GM23338 (cell line): Measurements from ENCODE around the gene DBNL. TPM values are rescaled to one million over a fixed set of nuclear protein-coding genes. Genes with fewer than 3 reads are reported as not detected.

ENCODE experiments used
- ATAC-seq: fragments of 200-7000 bp; cut with Tn5 transposase; 3 replicates; pipeline ENCODE4 v1.9.1; 2020
- DNase-seq: peaks from one replicate; pipeline ENCODE4 v3.0.0-alpha.2; 2015; ENCODE audit warnings: low spot score
- H2AFZ ChIP-seq: fragments of 200-600 bp; sonication (generic); 2 replicates; pipeline ENCODE4 v1.8.0; 2016; ENCODE audit warnings: antibody characterized with exemption, mild to moderate bottlenecking, moderate library complexity
- H3F3A ChIP-seq: fragments of 200-600 bp; sonication (generic); replicated peaks from 2 replicates; pipeline ENCODE4 v1.8.0; 2017; ENCODE audit warnings: antibody characterized with exemption, mixed run types, low read depth
- H3K27ac ChIP-seq: fragments of 200-600 bp; sonication (generic); 2 replicates; pipeline ENCODE4 v1.6.1; 2016; ENCODE audit warnings: low read depth
- H3K27me3 ChIP-seq: fragments of 200-600 bp; sonication (generic); 2 replicates; pipeline ENCODE4 v1.8.0; 2016; ENCODE audit warnings: mild to moderate bottlenecking, mixed run types, moderate library complexity; ENCODE audit not compliant: insufficient read depth
- H3K36me3 ChIP-seq: fragments of 200-600 bp; sonication (generic); 2 replicates; pipeline ENCODE4 v1.8.0; 2016; ENCODE audit warnings: mild to moderate bottlenecking; ENCODE audit not compliant: insufficient read depth
- H3K4me1 ChIP-seq: fragments of 200-600 bp; sonication (generic); 2 replicates; pipeline ENCODE4 v1.8.0; 2016; ENCODE audit warnings: mild to moderate bottlenecking, moderate library complexity; ENCODE audit not compliant: insufficient read depth
- H3K4me2 ChIP-seq: fragments of 200-600 bp; sonication (generic); 2 replicates; pipeline ENCODE4 v1.7.1; 2017; ENCODE audit warnings: mixed run types
- H3K4me3 ChIP-seq: fragments of 200-600 bp; sonication (generic); 2 replicates; pipeline ENCODE4 v1.6.1; 2016; ENCODE audit warnings: mixed run types
- H3K79me2 ChIP-seq: fragments of 200-600 bp; sonication (generic); replicated peaks from 2 replicates; pipeline ENCODE4 v1.8.0; 2017; ENCODE audit warnings: mild to moderate bottlenecking; ENCODE audit not compliant: insufficient read depth
- H3K9me2 ChIP-seq: fragments of 200-600 bp; sonication (generic); 2 replicates; pipeline ENCODE4 v1.8.0; 2017; ENCODE audit not compliant: insufficient read depth
- H4K20me1 ChIP-seq: fragments of 200-600 bp; sonication (generic); replicated peaks from 2 replicates; pipeline ENCODE4 v1.8.0; 2017; ENCODE audit warnings: mild to moderate bottlenecking; ENCODE audit not compliant: insufficient read depth
- H3K27ac Mint-ChIP-seq: 2 replicates; pipeline ENCODE4 v1.8.0; 2020; ENCODE audit warnings: inconsistent platforms, mild to moderate bottlenecking, moderate library complexity, mixed read lengths
- H3K27me3 Mint-ChIP-seq: 3 replicates; pipeline ENCODE4 v1.8.0; 2022; ENCODE audit warnings: low read depth, mild to moderate bottlenecking, moderate library complexity, mixed read lengths, inconsistent platforms; ENCODE audit not compliant: insufficient read depth, poor library complexity
- H3K36me3 Mint-ChIP-seq: 3 replicates; pipeline ENCODE4 v1.8.0; 2021; ENCODE audit warnings: low read depth, mild to moderate bottlenecking, inconsistent platforms, moderate library complexity, mixed read lengths
- H3K4me1 Mint-ChIP-seq: 3 replicates; pipeline ENCODE4 v1.8.0; 2020; ENCODE audit warnings: mild to moderate bottlenecking, inconsistent platforms, mixed read lengths
- H3K4me3 Mint-ChIP-seq: 3 replicates; pipeline ENCODE4 v1.8.0; 2021; ENCODE audit warnings: moderate library complexity, mild to moderate bottlenecking, inconsistent platforms, mixed read lengths
- H3K9me3 Mint-ChIP-seq: 3 replicates; pipeline ENCODE4 v1.8.0; 2020; ENCODE audit warnings: moderate library complexity, mild to moderate bottlenecking, inconsistent platforms, mixed read lengths
- CREB1 ChIP-seq: fragments of 250-450 bp; sonication (Bioruptor Pico); IDR thresholded peaks from 2 replicates; pipeline ENCODE4 v1.5.0; 2020; ENCODE audit warnings: low read depth, mild to moderate bottlenecking, moderate library complexity
- EZH2 ChIP-seq: fragments of 200-600 bp; sonication (generic); IDR thresholded peaks from one replicate; pipeline ENCODE4 v1.8.0; 2017; ENCODE audit warnings: antibody characterized with exemption, mild to moderate bottlenecking, low read depth; ENCODE audit not compliant: unreplicated experiment
- EZH2phosphoT487 ChIP-seq: fragments of 200-600 bp; sonication (generic); IDR thresholded peaks from one replicate; pipeline ENCODE4 v1.8.1; 2018; ENCODE audit warnings: antibody characterized with exemption; ENCODE audit not compliant: unreplicated experiment
- JUNB ChIP-seq: IDR thresholded peaks from one replicate; pipeline ENCODE4 v1.6.1; 2016; ENCODE audit warnings: antibody characterized with exemption; ENCODE audit not compliant: unreplicated experiment
- NANOG ChIP-seq: IDR thresholded peaks from 2 replicates; pipeline ENCODE4 v1.6.1; 2016; ENCODE audit warnings: antibody characterized with exemption, borderline replicate concordance
- POLR2AphosphoS5 ChIP-seq: IDR thresholded peaks from 2 replicates; pipeline ENCODE4 v1.6.1; 2016; ENCODE audit warnings: antibody characterized with exemption, low read depth
- STAT1 ChIP-seq: IDR thresholded peaks from one replicate; pipeline ENCODE4 v1.6.1; 2016; ENCODE audit warnings: antibody characterized with exemption; ENCODE audit not compliant: unreplicated experiment
- ZNF114 ChIP-seq: fragments of 250-450 bp; sonication (Bioruptor Pico); IDR thresholded peaks from 2 replicates; pipeline ENCODE4 v1.5.0; 2020; ENCODE audit warnings: mild to moderate bottlenecking, moderate library complexity
- polyA plus RNA-seq: library from polyadenylated mRNA; unstranded; fragments of >200 nt; fragmentation: Nextera tagmentation; extraction: Ambion mirVana; gene quantifications from 2 replicates; pipeline ENCODE4 v1.2.1, GENCODE V29; 2016
- total RNA-seq: library from RNA; depleted of rRNA; stranded (reverse); fragments of >200 nt; shearing (Covaris generic); gene quantifications from 2 replicates; pipeline ENCODE4 v1.2.3, GENCODE V29; 2014
- TF ChIP-seq, protein P1 (sequence below), 2 experiments: fragments of 200-600 bp in 1 of 2; sonication (generic) in 1 of 2; conservative IDR thresholded peaks; 2 replicates each; pipeline versions ENCODE4 v1.5.1 to v1.6.1; 2016 to 2017; ENCODE audit warnings: antibody characterized with exemption in 2 of 2, low read depth in 2 of 2, mild to moderate bottlenecking in 2 of 2, moderate library complexity in 1 of 2
- TF ChIP-seq, protein P2 (sequence below): IDR thresholded peaks from one replicate; pipeline ENCODE4 v1.6.1; 2018; ENCODE audit warnings: antibody characterized with exemption; ENCODE audit not compliant: unreplicated experiment
- TF ChIP-seq, protein P3 (sequence below): fragments of 250-450 bp; sonication (Bioruptor Pico); IDR thresholded peaks from 2 replicates; pipeline ENCODE4 v1.5.0; 2020; ENCODE audit warnings: mild to moderate bottlenecking, moderate library complexity
- TF ChIP-seq, protein P4 (sequence below): IDR thresholded peaks from 2 replicates; pipeline ENCODE4 v1.6.1; 2016; ENCODE audit warnings: antibody characterized with exemption

The DBNL gene
- total and polyA plus RNA-seq, 2 experiments from 2014 or later, result 18.1 to 49.4 TPM

DNA sequence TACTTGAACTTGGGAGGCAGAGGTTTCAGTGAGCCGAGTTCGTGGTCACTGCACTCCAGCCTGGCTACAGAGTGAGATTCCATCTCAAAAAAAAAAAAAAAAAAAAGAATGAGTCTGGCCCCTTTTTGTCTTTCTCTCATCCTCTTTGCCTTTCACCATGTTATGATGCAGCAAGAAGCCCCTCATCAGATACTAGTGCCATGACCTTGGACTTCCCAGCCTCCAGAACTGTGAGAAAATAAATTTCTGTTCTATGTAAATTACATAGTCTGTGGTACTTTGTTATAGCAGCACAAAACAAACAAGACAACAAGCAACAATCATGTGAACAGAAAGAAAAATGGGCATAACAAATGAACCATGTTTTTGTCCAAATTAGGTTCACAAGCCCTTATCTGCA lies 2.3 kb upstream of the DBNL start:
- no peak overlapping the region for H2AFZ ChIP-seq
- no peak overlapping the region for H3K27ac ChIP-seq
- TF ChIP-seq, protein P1, sequence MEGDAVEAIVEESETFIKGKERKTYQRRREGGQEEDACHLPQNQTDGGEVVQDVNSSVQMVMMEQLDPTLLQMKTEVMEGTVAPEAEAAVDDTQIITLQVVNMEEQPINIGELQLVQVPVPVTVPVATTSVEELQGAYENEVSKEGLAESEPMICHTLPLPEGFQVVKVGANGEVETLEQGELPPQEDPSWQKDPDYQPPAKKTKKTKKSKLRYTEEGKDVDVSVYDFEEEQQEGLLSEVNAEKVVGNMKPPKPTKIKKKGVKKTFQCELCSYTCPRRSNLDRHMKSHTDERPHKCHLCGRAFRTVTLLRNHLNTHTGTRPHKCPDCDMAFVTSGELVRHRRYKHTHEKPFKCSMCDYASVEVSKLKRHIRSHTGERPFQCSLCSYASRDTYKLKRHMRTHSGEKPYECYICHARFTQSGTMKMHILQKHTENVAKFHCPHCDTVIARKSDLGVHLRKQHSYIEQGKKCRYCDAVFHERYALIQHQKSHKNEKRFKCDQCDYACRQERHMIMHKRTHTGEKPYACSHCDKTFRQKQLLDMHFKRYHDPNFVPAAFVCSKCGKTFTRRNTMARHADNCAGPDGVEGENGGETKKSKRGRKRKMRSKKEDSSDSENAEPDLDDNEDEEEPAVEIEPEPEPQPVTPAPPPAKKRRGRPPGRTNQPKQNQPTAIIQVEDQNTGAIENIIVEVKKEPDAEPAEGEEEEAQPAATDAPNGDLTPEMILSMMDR (conservative IDR thresholded peaks at IDR 0.05; ENCODE audit: low read depth in 2 of 2), result no peak
- no peak for TF ChIP-seq EZH2phosphoT487
- TF ChIP-seq EZH2, result no peak
- no peak for TF ChIP-seq NANOG
- TF ChIP-seq, protein P2, sequence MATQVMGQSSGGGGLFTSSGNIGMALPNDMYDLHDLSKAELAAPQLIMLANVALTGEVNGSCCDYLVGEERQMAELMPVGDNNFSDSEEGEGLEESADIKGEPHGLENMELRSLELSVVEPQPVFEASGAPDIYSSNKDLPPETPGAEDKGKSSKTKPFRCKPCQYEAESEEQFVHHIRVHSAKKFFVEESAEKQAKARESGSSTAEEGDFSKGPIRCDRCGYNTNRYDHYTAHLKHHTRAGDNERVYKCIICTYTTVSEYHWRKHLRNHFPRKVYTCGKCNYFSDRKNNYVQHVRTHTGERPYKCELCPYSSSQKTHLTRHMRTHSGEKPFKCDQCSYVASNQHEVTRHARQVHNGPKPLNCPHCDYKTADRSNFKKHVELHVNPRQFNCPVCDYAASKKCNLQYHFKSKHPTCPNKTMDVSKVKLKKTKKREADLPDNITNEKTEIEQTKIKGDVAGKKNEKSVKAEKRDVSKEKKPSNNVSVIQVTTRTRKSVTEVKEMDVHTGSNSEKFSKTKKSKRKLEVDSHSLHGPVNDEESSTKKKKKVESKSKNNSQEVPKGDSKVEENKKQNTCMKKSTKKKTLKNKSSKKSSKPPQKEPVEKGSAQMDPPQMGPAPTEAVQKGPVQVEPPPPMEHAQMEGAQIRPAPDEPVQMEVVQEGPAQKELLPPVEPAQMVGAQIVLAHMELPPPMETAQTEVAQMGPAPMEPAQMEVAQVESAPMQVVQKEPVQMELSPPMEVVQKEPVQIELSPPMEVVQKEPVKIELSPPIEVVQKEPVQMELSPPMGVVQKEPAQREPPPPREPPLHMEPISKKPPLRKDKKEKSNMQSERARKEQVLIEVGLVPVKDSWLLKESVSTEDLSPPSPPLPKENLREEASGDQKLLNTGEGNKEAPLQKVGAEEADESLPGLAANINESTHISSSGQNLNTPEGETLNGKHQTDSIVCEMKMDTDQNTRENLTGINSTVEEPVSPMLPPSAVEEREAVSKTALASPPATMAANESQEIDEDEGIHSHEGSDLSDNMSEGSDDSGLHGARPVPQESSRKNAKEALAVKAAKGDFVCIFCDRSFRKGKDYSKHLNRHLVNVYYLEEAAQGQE, result no peak
- no peak for TF ChIP-seq JUNB
- no peak for TF ChIP-seq ZNF114 (CRISPR knock-in tag)
- TF ChIP-seq, protein P3, sequence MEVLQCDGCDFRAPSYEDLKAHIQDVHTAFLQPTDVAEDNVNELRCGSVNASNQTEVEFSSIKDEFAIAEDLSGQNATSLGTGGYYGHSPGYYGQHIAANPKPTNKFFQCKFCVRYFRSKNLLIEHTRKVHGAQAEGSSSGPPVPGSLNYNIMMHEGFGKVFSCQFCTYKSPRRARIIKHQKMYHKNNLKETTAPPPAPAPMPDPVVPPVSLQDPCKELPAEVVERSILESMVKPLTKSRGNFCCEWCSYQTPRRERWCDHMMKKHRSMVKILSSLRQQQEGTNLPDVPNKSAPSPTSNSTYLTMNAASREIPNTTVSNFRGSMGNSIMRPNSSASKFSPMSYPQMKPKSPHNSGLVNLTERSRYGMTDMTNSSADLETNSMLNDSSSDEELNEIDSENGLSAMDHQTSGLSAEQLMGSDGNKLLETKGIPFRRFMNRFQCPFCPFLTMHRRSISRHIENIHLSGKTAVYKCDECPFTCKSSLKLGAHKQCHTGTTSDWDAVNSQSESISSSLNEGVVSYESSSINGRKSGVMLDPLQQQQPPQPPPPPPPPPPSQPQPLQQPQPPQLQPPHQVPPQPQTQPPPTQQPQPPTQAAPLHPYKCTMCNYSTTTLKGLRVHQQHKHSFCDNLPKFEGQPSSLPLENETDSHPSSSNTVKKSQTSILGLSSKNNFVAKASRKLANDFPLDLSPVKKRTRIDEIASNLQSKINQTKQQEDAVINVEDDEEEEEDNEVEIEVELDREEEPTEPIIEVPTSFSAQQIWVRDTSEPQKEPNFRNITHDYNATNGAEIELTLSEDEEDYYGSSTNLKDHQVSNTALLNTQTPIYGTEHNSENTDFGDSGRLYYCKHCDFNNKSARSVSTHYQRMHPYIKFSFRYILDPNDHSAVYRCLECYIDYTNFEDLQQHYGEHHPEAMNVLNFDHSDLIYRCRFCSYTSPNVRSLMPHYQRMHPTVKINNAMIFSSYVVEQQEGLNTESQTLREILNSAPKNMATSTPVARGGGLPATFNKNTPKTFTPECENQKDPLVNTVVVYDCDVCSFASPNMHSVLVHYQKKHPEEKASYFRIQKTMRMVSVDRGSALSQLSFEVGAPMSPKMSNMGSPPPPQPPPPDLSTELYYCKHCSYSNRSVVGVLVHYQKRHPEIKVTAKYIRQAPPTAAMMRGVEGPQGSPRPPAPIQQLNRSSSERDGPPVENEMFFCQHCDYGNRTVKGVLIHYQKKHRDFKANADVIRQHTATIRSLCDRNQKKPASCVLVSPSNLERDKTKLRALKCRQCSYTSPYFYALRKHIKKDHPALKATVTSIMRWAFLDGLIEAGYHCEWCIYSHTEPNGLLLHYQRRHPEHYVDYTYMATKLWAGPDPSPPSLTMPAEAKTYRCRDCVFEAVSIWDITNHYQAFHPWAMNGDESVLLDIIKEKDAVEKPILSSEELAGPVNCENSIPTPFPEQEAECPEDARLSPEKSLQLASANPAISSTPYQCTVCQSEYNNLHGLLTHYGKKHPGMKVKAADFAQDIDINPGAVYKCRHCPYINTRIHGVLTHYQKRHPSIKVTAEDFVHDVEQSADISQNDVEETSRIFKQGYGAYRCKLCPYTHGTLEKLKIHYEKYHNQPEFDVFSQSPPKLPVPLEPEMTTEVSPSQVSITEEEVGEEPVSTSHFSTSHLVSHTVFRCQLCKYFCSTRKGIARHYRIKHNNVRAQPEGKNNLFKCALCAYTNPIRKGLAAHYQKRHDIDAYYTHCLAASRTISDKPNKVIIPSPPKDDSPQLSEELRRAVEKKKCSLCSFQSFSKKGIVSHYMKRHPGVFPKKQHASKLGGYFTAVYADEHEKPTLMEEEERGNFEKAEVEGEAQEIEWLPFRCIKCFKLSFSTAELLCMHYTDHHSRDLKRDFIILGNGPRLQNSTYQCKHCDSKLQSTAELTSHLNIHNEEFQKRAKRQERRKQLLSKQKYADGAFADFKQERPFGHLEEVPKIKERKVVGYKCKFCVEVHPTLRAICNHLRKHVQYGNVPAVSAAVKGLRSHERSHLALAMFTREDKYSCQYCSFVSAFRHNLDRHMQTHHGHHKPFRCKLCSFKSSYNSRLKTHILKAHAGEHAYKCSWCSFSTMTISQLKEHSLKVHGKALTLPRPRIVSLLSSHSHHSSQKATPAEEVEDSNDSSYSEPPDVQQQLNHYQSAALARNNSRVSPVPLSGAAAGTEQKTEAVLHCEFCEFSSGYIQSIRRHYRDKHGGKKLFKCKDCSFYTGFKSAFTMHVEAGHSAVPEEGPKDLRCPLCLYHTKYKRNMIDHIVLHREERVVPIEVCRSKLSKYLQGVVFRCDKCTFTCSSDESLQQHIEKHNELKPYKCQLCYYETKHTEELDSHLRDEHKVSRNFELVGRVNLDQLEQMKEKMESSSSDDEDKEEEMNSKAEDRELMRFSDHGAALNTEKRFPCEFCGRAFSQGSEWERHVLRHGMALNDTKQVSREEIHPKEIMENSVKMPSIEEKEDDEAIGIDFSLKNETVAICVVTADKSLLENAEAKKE (CRISPR knock-in tag), result no peak
- no peak for TF ChIP-seq POLR2AphosphoS5
- TF ChIP-seq CREB1 (CRISPR knock-in tag), result no peak
- TF ChIP-seq, protein P4, sequence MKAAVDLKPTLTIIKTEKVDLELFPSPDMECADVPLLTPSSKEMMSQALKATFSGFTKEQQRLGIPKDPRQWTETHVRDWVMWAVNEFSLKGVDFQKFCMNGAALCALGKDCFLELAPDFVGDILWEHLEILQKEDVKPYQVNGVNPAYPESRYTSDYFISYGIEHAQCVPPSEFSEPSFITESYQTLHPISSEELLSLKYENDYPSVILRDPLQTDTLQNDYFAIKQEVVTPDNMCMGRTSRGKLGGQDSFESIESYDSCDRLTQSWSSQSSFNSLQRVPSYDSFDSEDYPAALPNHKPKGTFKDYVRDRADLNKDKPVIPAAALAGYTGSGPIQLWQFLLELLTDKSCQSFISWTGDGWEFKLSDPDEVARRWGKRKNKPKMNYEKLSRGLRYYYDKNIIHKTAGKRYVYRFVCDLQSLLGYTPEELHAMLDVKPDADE, result no peak
- TF ChIP-seq STAT1, result no peak
- H3K27me3 ChIP-seq, result peaks cover 24% of the 10 kb centered on the region; the same call in 1 of the 2 replicates
- Mint-ChIP-seq H3K4me3 (no peak overlapping the region; the same call in 2 of the 3 replicates), H3K4me1 (peaks cover 14% of the 10 kb centered on the region), H3K9me3 (0 out of 3 replicates have a peak, but pooled peaks cover 3% of the 10 kb centered on the region), H3K27me3 (peaks cover 16% of the 10 kb centered on the region), H3K36me3 (peaks cover 4% of the 10 kb centered on the region; the same call in 2 of the 3 replicates), H3K27ac (no peak overlapping the region)
- no peak overlapping the region for H3K4me3 ChIP-seq
- H3K4me1 ChIP-seq, result 0 out of 2 replicates have a peak, but pooled peaks cover 10% of the 10 kb centered on the region
- peaks cover 6% of the 10 kb centered on the region; the same call in 1 of the 2 replicates for H4K20me1 ChIP-seq
- DNase-seq (no peak), ATAC-seq (no peak)
- no peak overlapping the region for H3K4me2 ChIP-seq
- H3K9me2 ChIP-seq, result no peaks in the 10 kb centered on the region
- peaks cover 21% of the 10 kb centered on the region for H3K79me2 ChIP-seq
- H3K36me3 ChIP-seq, result no peaks in the 10 kb centered on the region
- peaks cover 11% of the 10 kb centered on the region; the same call in 1 of the 2 replicates for H3F3A ChIP-seq
